ENCODE measurements around the gene MRE11. TPM values are rescaled to one million over a fixed set of nuclear protein-coding genes. Genes with fewer than 3 reads are reported as not detected.

Gene MRE11
- total RNA-seq, 1 donor from 2014 or later = 3.3 TPM

DNA sequence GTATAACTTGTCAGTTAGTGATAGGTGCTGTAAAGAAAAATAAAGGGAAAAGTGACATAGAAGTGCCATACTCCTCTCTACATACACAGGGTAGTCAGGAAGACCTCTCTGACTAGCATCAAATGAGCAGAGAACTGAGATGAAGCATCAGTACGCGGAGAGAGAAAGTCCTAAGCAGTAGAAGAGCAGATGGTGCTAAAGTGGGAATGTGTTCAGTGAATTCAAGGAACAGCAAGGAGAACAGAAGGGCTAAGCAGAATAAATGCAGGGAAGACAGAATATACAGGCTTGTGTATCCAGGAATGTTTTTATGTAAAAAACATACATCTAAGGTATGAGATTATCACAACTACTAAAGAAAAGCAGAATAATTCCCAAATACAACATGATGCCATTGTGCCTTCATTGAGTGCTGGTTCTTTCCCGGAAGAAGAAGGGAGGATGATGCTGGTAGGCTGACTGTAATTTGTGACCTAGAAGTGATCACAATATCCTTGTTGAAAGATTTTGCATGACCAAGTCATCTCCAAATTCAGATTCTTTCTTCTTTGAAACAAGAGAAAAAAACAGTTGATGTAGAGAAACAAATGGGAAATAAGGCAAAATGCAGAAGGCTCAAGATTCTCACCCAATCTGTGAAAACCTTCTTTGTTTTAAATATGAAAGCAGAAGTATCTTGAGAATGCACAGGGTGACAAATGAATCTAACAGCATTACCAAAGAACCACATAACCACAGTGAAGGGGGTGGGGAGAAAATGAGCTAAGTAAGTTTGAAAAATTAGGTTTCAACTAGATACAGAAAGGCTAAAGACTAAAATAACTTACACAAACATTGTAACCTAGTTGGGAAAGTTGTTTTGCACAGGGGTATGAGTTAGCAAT, 20.5 kb downstream of the MRE11 start:
- Histone ChIP-seq H3K27ac (no peak overlapping the region), H3K4me3 (no peak overlapping the region), H3K36me3 (peaks cover 3 to 28% of the 10 kb centered on the region in 2 donors), H3K4me1 (no peaks in the 10 kb centered on the region), H3K9me3 (no peaks in the 10 kb centered on the region), H3K27me3 (no peaks in the 10 kb centered on the region)
- DNase-seq (ENCODE audit: low spot score in 2 of 2) = no peak
- intact Hi-C loops (cut with DNase I) = no loop called here
- TF ChIP-seq, protein P1, sequence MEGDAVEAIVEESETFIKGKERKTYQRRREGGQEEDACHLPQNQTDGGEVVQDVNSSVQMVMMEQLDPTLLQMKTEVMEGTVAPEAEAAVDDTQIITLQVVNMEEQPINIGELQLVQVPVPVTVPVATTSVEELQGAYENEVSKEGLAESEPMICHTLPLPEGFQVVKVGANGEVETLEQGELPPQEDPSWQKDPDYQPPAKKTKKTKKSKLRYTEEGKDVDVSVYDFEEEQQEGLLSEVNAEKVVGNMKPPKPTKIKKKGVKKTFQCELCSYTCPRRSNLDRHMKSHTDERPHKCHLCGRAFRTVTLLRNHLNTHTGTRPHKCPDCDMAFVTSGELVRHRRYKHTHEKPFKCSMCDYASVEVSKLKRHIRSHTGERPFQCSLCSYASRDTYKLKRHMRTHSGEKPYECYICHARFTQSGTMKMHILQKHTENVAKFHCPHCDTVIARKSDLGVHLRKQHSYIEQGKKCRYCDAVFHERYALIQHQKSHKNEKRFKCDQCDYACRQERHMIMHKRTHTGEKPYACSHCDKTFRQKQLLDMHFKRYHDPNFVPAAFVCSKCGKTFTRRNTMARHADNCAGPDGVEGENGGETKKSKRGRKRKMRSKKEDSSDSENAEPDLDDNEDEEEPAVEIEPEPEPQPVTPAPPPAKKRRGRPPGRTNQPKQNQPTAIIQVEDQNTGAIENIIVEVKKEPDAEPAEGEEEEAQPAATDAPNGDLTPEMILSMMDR (IDR thresholded peaks at IDR 0.05) = no peak

DNA sequence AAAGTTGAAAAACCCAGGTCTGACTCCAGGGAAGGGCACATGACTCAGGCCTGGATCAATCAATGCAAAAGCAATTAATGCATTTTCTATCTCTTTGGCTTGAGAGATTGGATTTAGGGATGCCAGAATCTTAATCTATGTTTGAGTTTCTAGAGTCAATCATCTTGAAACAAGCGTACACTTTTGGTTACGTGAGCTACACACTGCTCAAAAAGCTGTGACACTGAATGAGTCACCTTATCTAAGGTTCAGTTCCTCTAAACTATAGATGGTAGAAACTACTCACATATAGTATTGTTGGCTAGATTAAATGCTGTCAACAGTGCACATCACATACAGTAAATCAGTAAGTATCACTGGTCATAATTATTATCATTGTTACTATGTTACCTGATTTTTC, 24.2 kb downstream of the MRE11 start:
- Histone ChIP-seq H3K9me3 (no peaks in the 10 kb centered on the region), H3K36me3 (peaks cover 8 to 24% of the 10 kb centered on the region in 2 donors), H3K27me3 (no peaks in the 10 kb centered on the region), H3K4me3 (no peak overlapping the region), H3K27ac (no peak overlapping the region), H3K4me1 (no peaks in the 10 kb centered on the region)
- intact Hi-C loops (cut with DNase I) = no loop called here
- DNase-seq (ENCODE audit: low spot score in 2 of 2) = no peak
- TF ChIP-seq, protein P1 (IDR thresholded peaks at IDR 0.05) = no peak

- TF ChIP-seq, protein P1 (IDR thresholded peaks at IDR 0.05) = no peak
- intact Hi-C loops (cut with DNase I) = no loop called here
- no peaks in the 10 kb centered on the region for H3K4me1 ChIP-seq
- peaks cover 10 to 28% of the 10 kb centered on the region in 2 donors for H3K36me3 ChIP-seq
- no peaks in the 10 kb centered on the region for H3K9me3 ChIP-seq
- no peak for DNase-seq (ENCODE audit: low spot score in 2 of 2)
- no peak overlapping the region for H3K4me3 ChIP-seq
- no peak overlapping the region for H3K27ac ChIP-seq
- H3K27me3 ChIP-seq = no peaks in the 10 kb centered on the region
Observed at GRCh38 chr11:94459576-94459975, 34.1 kb downstream of the MRE11 start.

- intact Hi-C loops (cut with DNase I) = no loop called here
- TF ChIP-seq, protein P1 (IDR thresholded peaks at IDR 0.05) = no peak
- Histone ChIP-seq H3K4me1 (no peaks in the 10 kb centered on the region), H3K27ac (no peak overlapping the region), H3K36me3 (peaks cover 10 to 28% of the 10 kb centered on the region in 2 donors), H3K4me3 (no peak overlapping the region), H3K27me3 (no peaks in the 10 kb centered on the region), H3K9me3 (no peaks in the 10 kb centered on the region)
- no peak for DNase-seq (ENCODE audit: low spot score in 2 of 2)
Observed at GRCh38 chr11:94457118-94458029, 36.3 kb downstream of the MRE11 start.

DNA sequence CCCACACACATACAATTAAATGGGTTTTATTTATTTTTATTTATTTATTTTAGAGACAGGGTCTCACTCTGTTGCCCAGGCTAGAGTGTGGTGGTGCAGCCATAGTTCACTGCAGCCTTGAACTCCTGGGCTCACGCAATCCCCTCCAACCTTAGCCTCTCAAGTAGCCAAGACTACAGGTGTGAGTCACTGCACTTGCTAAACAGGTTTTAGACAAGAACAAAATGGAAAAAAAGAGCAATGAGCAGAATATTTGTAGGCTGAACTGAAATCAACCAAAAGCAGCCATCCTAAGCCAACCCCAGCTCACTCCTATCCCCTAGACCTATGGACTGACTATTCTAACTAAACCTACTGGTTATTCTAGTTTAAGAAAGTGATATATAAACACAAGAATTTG, 37.8 kb downstream of the MRE11 start:
- no peaks in the 10 kb centered on the region for H3K4me1 ChIP-seq
- no peak overlapping the region for H3K4me3 ChIP-seq
- no peaks in the 10 kb centered on the region for H3K27me3 ChIP-seq
- no peaks in the 10 kb centered on the region for H3K9me3 ChIP-seq
- no peak for DNase-seq (ENCODE audit: low spot score in 2 of 2)
- H3K27ac ChIP-seq = no peak overlapping the region
- intact Hi-C loops (cut with DNase I) = no loop called here
- H3K36me3 ChIP-seq = peaks cover 7 to 26% of the 10 kb centered on the region in 2 donors
- TF ChIP-seq, protein P1 (IDR thresholded peaks at IDR 0.05) = no peak
